Mesothelial cell of epicardium (in vitro differentiated cells): ENCODE results near the gene TRHDE. TPM values are rescaled to one million over a fixed set of nuclear protein-coding genes. Genes with fewer than 3 reads are reported as not detected.

Experiments used
- DNase-seq, 2 experiments: peaks; one replicate each; pipeline ENCODE4 v3.0.0; 2021; ENCODE audit warnings: low spot score in 2 of 2; ENCODE audit not compliant: unreplicated experiment in 2 of 2
- H3K27ac Mint-ChIP-seq: 2 replicates; pipeline ENCODE4 v1.8.0; 2021; ENCODE audit warnings: mixed read lengths
- H3K27me3 Mint-ChIP-seq: 2 replicates; pipeline ENCODE4 v1.8.0; 2021; ENCODE audit warnings: low read depth, mixed read lengths
- H3K36me3 Mint-ChIP-seq: 2 replicates; pipeline ENCODE4 v1.8.0; 2021; ENCODE audit warnings: mixed read lengths
- H3K4me1 Mint-ChIP-seq: 2 replicates; pipeline ENCODE4 v1.8.0; 2021; ENCODE audit warnings: mixed read lengths
- H3K4me3 Mint-ChIP-seq: 2 replicates; pipeline ENCODE4 v1.8.0; 2021; ENCODE audit warnings: mild to moderate bottlenecking, moderate library complexity, mixed read lengths
- H3K9me3 Mint-ChIP-seq: 2 replicates; pipeline ENCODE4 v1.8.0; 2021; ENCODE audit warnings: mixed read lengths
- total RNA-seq: library from RNA; stranded (reverse); gene quantifications from 3 replicates; pipeline ENCODE4 v1.2.1, GENCODE V29; 2021
- TF ChIP-seq, protein P1 (sequence below): fragments of 200-600 bp; sonication (generic); IDR thresholded peaks from one replicate; pipeline ENCODE4 v1.5.0; 2021; ENCODE audit warnings: antibody characterized with exemption; ENCODE audit not compliant: unreplicated experiment

The TRHDE gene
- total RNA-seq, 1 donor from 2014 or later = 1.0 TPM

DNA sequence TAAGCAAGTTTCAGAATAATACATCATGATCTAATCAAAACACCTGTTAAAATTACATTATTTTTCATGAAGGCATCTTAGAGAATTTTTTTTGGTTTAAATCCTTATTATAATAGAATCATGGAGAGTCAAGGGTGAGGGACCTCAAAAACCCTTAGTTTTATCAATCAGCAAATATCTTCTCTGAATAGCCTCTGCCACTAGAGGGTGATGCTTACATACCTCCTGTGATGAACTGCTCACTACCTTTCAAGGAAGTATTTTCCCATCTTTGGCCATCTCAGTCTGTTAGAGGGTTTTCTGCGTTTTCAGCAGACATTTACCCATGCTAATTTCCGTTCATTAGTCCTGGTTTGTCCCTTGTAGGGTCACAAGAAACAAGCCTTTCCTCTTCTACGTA is 200.2 kb downstream of the TRHDE start:
- Mint-ChIP-seq H3K4me1 (peaks cover 7% of the 10 kb centered on the region), H3K36me3 (no peaks in the 10 kb centered on the region), H3K27ac (no peak overlapping the region), H3K9me3 (peaks cover 4% of the 10 kb centered on the region), H3K27me3 (no peaks in the 10 kb centered on the region), H3K4me3 (no peak overlapping the region)
- DNase-seq = no peak
- TF ChIP-seq, protein P1, sequence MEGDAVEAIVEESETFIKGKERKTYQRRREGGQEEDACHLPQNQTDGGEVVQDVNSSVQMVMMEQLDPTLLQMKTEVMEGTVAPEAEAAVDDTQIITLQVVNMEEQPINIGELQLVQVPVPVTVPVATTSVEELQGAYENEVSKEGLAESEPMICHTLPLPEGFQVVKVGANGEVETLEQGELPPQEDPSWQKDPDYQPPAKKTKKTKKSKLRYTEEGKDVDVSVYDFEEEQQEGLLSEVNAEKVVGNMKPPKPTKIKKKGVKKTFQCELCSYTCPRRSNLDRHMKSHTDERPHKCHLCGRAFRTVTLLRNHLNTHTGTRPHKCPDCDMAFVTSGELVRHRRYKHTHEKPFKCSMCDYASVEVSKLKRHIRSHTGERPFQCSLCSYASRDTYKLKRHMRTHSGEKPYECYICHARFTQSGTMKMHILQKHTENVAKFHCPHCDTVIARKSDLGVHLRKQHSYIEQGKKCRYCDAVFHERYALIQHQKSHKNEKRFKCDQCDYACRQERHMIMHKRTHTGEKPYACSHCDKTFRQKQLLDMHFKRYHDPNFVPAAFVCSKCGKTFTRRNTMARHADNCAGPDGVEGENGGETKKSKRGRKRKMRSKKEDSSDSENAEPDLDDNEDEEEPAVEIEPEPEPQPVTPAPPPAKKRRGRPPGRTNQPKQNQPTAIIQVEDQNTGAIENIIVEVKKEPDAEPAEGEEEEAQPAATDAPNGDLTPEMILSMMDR = no peak

DNA sequence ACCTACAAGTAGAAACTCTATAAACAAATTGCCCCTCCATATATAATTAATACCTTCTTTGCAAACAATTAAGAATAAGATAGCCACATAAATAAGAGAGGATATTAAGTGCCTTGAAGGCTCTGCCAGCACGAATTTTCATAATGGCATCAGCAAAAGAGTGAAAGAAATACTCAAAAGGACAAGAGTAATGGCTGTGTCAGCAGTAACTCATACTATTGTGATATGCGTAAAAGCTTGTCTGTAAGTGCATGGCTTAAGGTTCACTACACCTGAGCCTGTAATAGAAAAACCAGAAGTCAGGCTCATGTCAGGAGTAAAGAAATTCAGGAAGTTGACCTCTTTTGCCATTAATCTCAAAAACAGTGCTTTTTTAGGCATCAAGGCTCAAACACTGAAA is 204.1 kb downstream of the TRHDE start:
- no peak overlapping the region for H3K27ac Mint-ChIP-seq
- peaks cover 7% of the 10 kb centered on the region for H3K4me1 Mint-ChIP-seq
- H3K36me3 Mint-ChIP-seq = no peaks in the 10 kb centered on the region
- TF ChIP-seq, protein P1 = no peak
- H3K4me3 Mint-ChIP-seq = no peak overlapping the region
- no peaks in the 10 kb centered on the region for H3K9me3 Mint-ChIP-seq
- H3K27me3 Mint-ChIP-seq = no peaks in the 10 kb centered on the region
- no peak for DNase-seq

DNA sequence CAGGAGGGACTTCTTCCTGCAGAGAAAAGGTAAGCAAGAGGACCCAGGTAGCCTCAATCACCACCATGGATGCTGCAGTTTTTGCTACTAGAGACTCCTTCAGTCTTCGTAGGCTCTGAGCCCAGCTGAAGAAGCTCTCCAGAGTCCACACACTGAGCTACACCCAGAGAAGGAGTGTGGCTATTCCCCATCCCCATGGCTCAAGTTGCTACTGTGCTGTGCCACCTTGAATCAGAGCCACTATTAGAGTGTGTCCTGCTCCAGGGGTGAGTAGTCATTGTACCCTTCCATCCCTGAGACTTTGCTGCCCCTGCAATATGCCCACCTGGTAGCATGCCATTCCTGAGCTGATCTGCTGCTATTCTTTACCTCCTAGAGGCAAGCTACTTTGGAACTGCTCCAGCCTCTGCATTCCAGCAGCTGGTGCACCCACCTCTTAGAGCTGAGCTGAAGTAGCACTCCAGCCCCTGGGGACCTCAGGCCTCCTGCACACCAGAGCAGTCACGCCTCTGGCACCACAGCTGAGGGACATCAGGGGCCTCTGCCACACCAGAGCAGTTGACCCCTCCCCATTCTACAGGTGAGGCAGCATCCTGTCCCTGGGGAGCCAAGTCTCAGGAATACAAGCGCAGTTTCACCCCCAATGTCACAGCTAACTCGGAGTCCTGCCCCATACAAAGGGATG is 213.0 kb downstream of the TRHDE start:
- Mint-ChIP-seq H3K9me3 (peaks cover 29% of the 10 kb centered on the region), H3K27ac (no peak overlapping the region), H3K4me3 (no peak overlapping the region), H3K27me3 (peaks cover 5% of the 10 kb centered on the region), H3K4me1 (no peaks in the 10 kb centered on the region), H3K36me3 (no peaks in the 10 kb centered on the region)
- TF ChIP-seq, protein P1 = no peak
- no peak for DNase-seq

DNA sequence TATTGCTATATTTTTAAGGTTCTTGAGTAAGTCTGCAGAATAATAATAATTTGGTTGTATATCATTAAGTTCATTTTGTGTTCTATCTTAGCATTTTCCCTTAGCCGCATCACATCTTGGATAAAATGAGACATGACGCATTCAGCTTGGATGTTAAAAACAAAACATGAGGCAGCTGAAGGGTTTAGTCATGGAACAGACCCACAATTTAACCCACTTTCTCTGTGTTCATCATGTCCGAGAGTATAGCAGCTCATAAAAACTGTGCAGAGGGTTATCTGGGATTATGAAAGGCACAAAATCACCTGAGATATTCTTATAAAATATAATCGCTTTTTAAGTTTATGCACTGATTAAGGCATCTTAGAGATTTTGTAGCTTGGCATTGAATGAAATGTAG is 219.3 kb downstream of the TRHDE start:
- Mint-ChIP-seq H3K4me1 (peaks cover 5% of the 10 kb centered on the region), H3K4me3 (no peak overlapping the region), H3K36me3 (no peaks in the 10 kb centered on the region), H3K9me3 (peaks cover 25% of the 10 kb centered on the region), H3K27me3 (no peaks in the 10 kb centered on the region), H3K27ac (no peak overlapping the region)
- TF ChIP-seq, protein P1 = no peak
- no peak for DNase-seq

DNA sequence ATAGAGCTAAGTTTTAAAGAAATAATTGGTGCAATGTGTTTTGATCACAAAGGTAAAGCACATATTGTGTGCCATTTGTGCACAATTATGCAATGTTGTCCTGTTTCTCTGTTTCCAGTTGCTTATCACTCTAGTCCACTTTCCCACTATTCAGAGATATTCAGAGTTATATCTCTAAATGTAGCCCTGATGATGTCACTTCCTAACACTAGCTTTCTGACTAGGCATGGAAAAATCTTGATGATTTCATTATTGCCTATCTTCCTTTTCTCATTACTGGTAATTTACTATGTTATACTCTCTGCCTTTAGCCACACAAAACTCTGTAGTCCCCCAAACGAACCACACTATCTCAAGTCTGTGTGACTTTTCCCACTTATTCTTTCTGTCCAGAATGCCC is 221.2 kb downstream of the TRHDE start:
- TF ChIP-seq, protein P1 = no peak
- H3K27me3 Mint-ChIP-seq = no peaks in the 10 kb centered on the region
- no peak overlapping the region for H3K27ac Mint-ChIP-seq

More for the DNA sequence above, 221.2 kb downstream of the TRHDE start:
- Mint-ChIP-seq H3K36me3 (no peaks in the 10 kb centered on the region), H3K4me3 (no peak overlapping the region), H3K4me1 (peaks cover 5% of the 10 kb centered on the region), H3K9me3 (peaks cover 6% of the 10 kb centered on the region)
- no peak for DNase-seq
